ENCODE results near the gene CD79A. TPM values are rescaled to one million over a fixed set of nuclear protein-coding genes. Genes with fewer than 3 reads are reported as not detected.

Gene CD79A
- total RNA-seq, 2 experiments from 2014 or later, result 3.7 to 3.8 TPM

- intact Hi-C loops (cut with DNase I, micrococcal nuclease), result no loop called here
- Histone ChIP-seq H3K27ac (ENCODE audit: low read depth in 1 of 2, low read length in 2 of 2) (no peak overlapping the region), H3K36me3 (ENCODE audit: insufficient read depth, low read length) (peaks cover 76% of the 10 kb centered on the region), H3K27me3 (ENCODE audit: control insufficient read depth in 1 of 2, insufficient read depth in 2 of 2, low read length in 2 of 2) (no peaks in the 10 kb centered on the region), H3K4me1 (ENCODE audit: insufficient read depth, low read length) (peaks cover 95% of the 10 kb centered on the region), H3K4me3 (ENCODE audit: low read length) (no peak overlapping the region), H3K9me3 (ENCODE audit: control insufficient read depth in 1 of 2, insufficient read depth in 1 of 2, low read length in 2 of 2) (no peaks in the 10 kb centered on the region)
- DNase-seq, result no peak
- H3K4me1 Mint-ChIP-seq (ENCODE audit: low read depth), result peaks cover 72% of the 10 kb centered on the region
- POLR2A ChIA-PET, result interaction anchor here (0.6 to 12.4 kb wide), 7 partner anchors 10 to 68 kb away, joined by 3 to 465 read pairs (median 21); partner anchors contain the start of genes CD79A, RABAC1 and RPS19
- no peaks in the 10 kb centered on the region for H3K27me3 Mint-ChIP-seq
- peak overlapping the region; percentile 20 for H3K4me3 Mint-ChIP-seq
- CTCF ChIA-PET, result interaction anchor here (1.0 to 8.8 kb wide), 2 partner anchors 17 to 31 kb away, joined by 5 to 119 read pairs; partner anchors contain the start of genes CD79A and RPS19
- peaks cover 88% of the 10 kb centered on the region for H3K36me3 Mint-ChIP-seq (ENCODE audit: low read depth)
- H3K9me3 Mint-ChIP-seq, result no peaks in the 10 kb centered on the region
- no peak for ATAC-seq (ENCODE audit: poor library complexity)
- H3K27ac Mint-ChIP-seq, result peak overlapping the region; percentile 98
- TF ChIP-seq CTCF (IDR thresholded peaks at IDR 0.05), result no peak
These were observed 13.9 kb downstream of the CD79A start for GRCh38 chr19:41890936-41891335.

GRCh38 chr19:41892173-41892902, 15.3 kb downstream of the CD79A start:
- POLR2A ChIA-PET, result interaction anchor here (0.9 to 12.4 kb wide), 7 partner anchors 11 to 67 kb away, joined by 3 to 465 read pairs (median 5); partner anchors contain the start of genes CD79A, RABAC1 and RPS19
- ATAC-seq (ENCODE audit: poor library complexity) (no peak), DNase-seq (no peak)
- Mint-ChIP-seq H3K4me3 (no peak overlapping the region), H3K27ac (peak overlapping the region; percentile 98), H3K27me3 (no peaks in the 10 kb centered on the region), H3K9me3 (no peaks in the 10 kb centered on the region), H3K4me1 (ENCODE audit: low read depth) (peaks cover 60% of the 10 kb centered on the region), H3K36me3 (ENCODE audit: low read depth) (peaks cover 83% of the 10 kb centered on the region)
- Histone ChIP-seq H3K9me3 (ENCODE audit: control insufficient read depth in 1 of 2, insufficient read depth in 1 of 2, low read length in 2 of 2) (no peaks in the 10 kb centered on the region), H3K4me1 (ENCODE audit: insufficient read depth, low read length) (peaks cover 94% of the 10 kb centered on the region), H3K36me3 (ENCODE audit: insufficient read depth, low read length) (peaks cover 84% of the 10 kb centered on the region), H3K27ac (ENCODE audit: low read depth in 1 of 2, low read length in 2 of 2) (peak overlapping the region; percentile 52 to 57), H3K27me3 (ENCODE audit: control insufficient read depth in 1 of 2, insufficient read depth in 2 of 2, low read length in 2 of 2) (no peaks in the 10 kb centered on the region), H3K4me3 (ENCODE audit: low read length) (no peak overlapping the region)
- no peak for TF ChIP-seq CTCF (IDR thresholded peaks at IDR 0.05)
- CTCF ChIA-PET, result interaction anchor here (0.5 to 8.8 kb wide), 2 partner anchors 8 to 19 kb away, joined by 3 to 119 read pairs; partner anchors contain the start of gene CD79A
- intact Hi-C loops (cut with DNase I, micrococcal nuclease), result no loop called here

GRCh38 chr19:41893899-41894298, 16.8 kb downstream of the CD79A start:
- Histone ChIP-seq H3K36me3 (ENCODE audit: insufficient read depth, low read length) (peaks cover 90% of the 10 kb centered on the region), H3K4me1 (ENCODE audit: insufficient read depth, low read length) (peaks cover 87% of the 10 kb centered on the region), H3K4me3 (ENCODE audit: low read length) (no peak overlapping the region), H3K9me3 (ENCODE audit: control insufficient read depth in 1 of 2, insufficient read depth in 1 of 2, low read length in 2 of 2) (no peaks in the 10 kb centered on the region), H3K27ac (ENCODE audit: low read depth in 1 of 2, low read length in 2 of 2) (peak overlapping the region; percentile 24 to 60), H3K27me3 (ENCODE audit: control insufficient read depth in 1 of 2, insufficient read depth in 2 of 2, low read length in 2 of 2) (no peaks in the 10 kb centered on the region)
- no peaks in the 10 kb centered on the region for H3K9me3 Mint-ChIP-seq
- TF ChIP-seq CTCF (IDR thresholded peaks at IDR 0.05), result no peak
- CTCF ChIA-PET, result no interaction called here
- H3K27ac Mint-ChIP-seq, result peak overlapping the region; percentile 76
- ATAC-seq (ENCODE audit: poor library complexity) (peak; percentile 55), DNase-seq (peak in 2 of 14 experiments; percentile 50 to 58)
- H3K27me3 Mint-ChIP-seq, result no peaks in the 10 kb centered on the region
- H3K36me3 Mint-ChIP-seq (ENCODE audit: low read depth), result peaks cover 83% of the 10 kb centered on the region
- intact Hi-C loops (cut with DNase I, micrococcal nuclease), result no loop called here
- POLR2A ChIA-PET, result no interaction called here
- peak overlapping the region; percentile 56 for H3K4me3 Mint-ChIP-seq
- peaks cover 57% of the 10 kb centered on the region for H3K4me1 Mint-ChIP-seq (ENCODE audit: low read depth)

All from CD4-positive, alpha-beta T cell (primary cell).